ENCODE measurements around the gene GPR42. TPM values are rescaled to one million over a fixed set of nuclear protein-coding genes. Genes with fewer than 3 reads are reported as not detected.

Gene GPR42
- total RNA-seq, 3 donors from 2014 or later, result 0.32 TPM; not detected in 2

- intact Hi-C loops (cut with DNase I, micrococcal nuclease), result no loop called here
- Histone ChIP-seq H3K9me3 (no peaks in the 10 kb centered on the region), H3K4me3 (no peak overlapping the region), H3K36me3 (ENCODE audit: low read depth) (no peaks in the 10 kb centered on the region), H3K4me1 (ENCODE audit: low read depth) (no peaks in the 10 kb centered on the region)
- TF ChIP-seq CTCF (IDR thresholded peaks at IDR 0.05), result no peak
- DNase-seq (peak in 1 of 3 donors; percentile 78), ATAC-seq (peak; percentile 75)
Measured at GRCh38 chr19:35330475-35330874, 40.4 kb upstream of the GPR42 start.

- ATAC-seq (no peak), DNase-seq (no peak)
- intact Hi-C loops (cut with DNase I, micrococcal nuclease), result no loop called here
- no peaks in the 10 kb centered on the region for H3K9me3 ChIP-seq
- no peaks in the 10 kb centered on the region for H3K4me1 ChIP-seq (ENCODE audit: low read depth)
- H3K4me3 ChIP-seq, result no peak overlapping the region
- H3K36me3 ChIP-seq (ENCODE audit: low read depth), result no peaks in the 10 kb centered on the region
- no peak for TF ChIP-seq CTCF (IDR thresholded peaks at IDR 0.05)
Measured at GRCh38 chr19:35331551-35332214, 39.2 kb upstream of the GPR42 start.

GRCh38 chr19:35332817-35333216 lies 38.1 kb upstream of the GPR42 start:
- no peak for TF ChIP-seq CTCF (IDR thresholded peaks at IDR 0.05)
- H3K9me3 ChIP-seq, result no peaks in the 10 kb centered on the region
- H3K4me1 ChIP-seq (ENCODE audit: low read depth), result no peaks in the 10 kb centered on the region
- ATAC-seq, result peak; percentile 40
- DNase-seq, result peak in 1 of 3 donors; percentile 53
- H3K36me3 ChIP-seq (ENCODE audit: low read depth), result no peaks in the 10 kb centered on the region
- H3K4me3 ChIP-seq, result no peak overlapping the region
- intact Hi-C loops (cut with DNase I, micrococcal nuclease), result no loop called here

- DNase-seq (peak in 1 of 3 donors; percentile 25), ATAC-seq (no peak)
- no peaks in the 10 kb centered on the region for H3K36me3 ChIP-seq (ENCODE audit: low read depth)
- H3K4me3 ChIP-seq, result no peak overlapping the region
- H3K9me3 ChIP-seq, result no peaks in the 10 kb centered on the region
- H3K4me1 ChIP-seq (ENCODE audit: low read depth), result no peaks in the 10 kb centered on the region
- no peak for TF ChIP-seq CTCF (IDR thresholded peaks at IDR 0.05)
- intact Hi-C loops (cut with DNase I, micrococcal nuclease), result no loop called here
Measured at GRCh38 chr19:35334144-35334753, 36.6 kb upstream of the GPR42 start.

- DNase-seq (peak in 1 of 3 donors; percentile 31), ATAC-seq (no peak)
- no peak for TF ChIP-seq CTCF (IDR thresholded peaks at IDR 0.05)
- no peaks in the 10 kb centered on the region for H3K36me3 ChIP-seq (ENCODE audit: low read depth)
- intact Hi-C loops (cut with DNase I, micrococcal nuclease), result no loop called here
- no peak overlapping the region for H3K4me3 ChIP-seq
- H3K9me3 ChIP-seq, result no peaks in the 10 kb centered on the region
- H3K4me1 ChIP-seq (ENCODE audit: low read depth), result no peaks in the 10 kb centered on the region
Measured at GRCh38 chr19:35336166-35336955, 34.5 kb upstream of the GPR42 start.

All from mucosa of descending colon (tissue), 3 donors.